GM12891 (cell line): ENCODE measurements around the gene HACD1.

ENCODE experiments used
- POLR2A ChIP-seq: IDR thresholded peaks from 2 replicates; pipeline ENCODE4 v1.6.1; 2011; ENCODE audit warnings: low read depth, low read length, control low read depth
- POLR2AphosphoS5 ChIP-seq: IDR thresholded peaks from 2 replicates; pipeline ENCODE4 v1.6.1; 2011; ENCODE audit warnings: low read depth, low read length, control low read depth
- SPI1 ChIP-seq: IDR thresholded peaks from 2 replicates; pipeline ENCODE4 v1.6.1; 2011; ENCODE audit warnings: low read depth, low read length, control low read depth

GRCh38 chr10:17563452-17563851 lies 53.7 kb downstream of the HACD1 start:
- TF ChIP-seq POLR2AphosphoS5: no peak
- TF ChIP-seq POLR2A: no peak
- no peak for TF ChIP-seq SPI1
